HS-27A (cell line): ENCODE data around the gene CLDND1.

Experiments
- DNase-seq: peaks from one replicate; pipeline ENCODE4 v3.0.0-alpha.2; 2012; ENCODE audit warnings: low read depth, missing footprints

CLDND1 gene

GRCh38 chr3:98551754-98552153 lies 29.1 kb upstream of the CLDND1 start:
- DNase-seq, result no peak

DNA sequence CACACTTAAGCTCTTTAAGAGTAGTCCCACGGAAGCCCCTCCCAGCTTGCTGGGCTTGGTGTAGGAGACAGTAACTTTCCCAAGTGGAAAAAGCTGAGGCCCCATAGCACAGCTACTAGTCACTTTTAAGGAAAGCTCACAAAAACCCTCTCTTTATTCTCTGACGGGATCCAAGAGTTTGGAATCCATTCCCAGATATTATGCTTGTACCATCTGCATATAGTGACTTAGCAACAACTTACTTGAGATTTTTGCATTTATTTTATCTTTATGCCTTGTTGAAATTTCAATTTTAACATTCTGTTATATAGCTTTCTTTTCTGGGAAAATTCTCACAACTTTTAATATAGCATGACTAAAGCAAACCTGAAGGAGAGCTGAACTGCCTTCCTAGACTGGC lies 28.5 kb upstream of the CLDND1 start:
- no peak for DNase-seq

DNA sequence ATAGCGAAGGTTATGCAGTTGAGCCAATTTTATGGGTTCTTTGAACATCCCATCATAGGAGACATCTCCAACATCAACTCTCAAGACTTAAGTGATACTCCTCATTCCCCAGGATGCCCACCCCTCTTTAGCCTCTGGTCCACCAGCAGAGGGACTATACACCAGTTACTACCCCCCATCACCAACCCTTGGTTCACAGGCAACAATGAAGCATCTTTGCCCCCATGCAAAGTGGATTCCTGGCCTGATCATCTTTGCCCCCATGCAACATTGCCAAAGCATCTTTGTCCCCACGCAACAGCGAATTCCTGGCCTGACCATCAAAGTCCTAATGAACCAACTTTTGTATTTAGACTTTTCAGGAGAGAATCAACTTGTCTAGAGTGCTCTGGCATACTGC lies 28.1 kb upstream of the CLDND1 start:
- no peak for DNase-seq

DNA sequence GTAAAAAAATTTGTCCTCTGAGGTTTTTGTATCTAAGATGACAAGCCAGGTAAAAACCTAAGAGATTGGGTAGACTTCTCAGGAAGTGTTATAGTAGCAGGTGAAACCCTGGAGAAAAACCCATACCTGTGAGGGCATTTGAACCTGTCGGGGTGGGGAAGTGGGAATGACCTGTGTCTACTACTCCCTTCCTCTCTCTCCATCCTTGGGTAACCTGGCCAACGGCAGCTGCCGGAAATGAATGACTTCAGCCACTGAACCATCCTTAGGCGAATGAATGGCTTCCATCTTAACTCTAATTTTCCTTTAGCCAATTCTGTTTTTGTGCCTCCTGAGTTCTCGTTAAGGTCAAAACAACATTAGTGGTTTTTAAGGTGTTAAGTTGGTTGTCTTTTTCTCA lies 25.8 kb upstream of the CLDND1 start:
- no peak for DNase-seq

- DNase-seq, result no peak
These were observed 23.2 kb upstream of the CLDND1 start for GRCh38 chr3:98545940-98546339.

GRCh38 chr3:98542623-98543022 lies 19.9 kb upstream of the CLDND1 start:
- DNase-seq, result no peak

- no peak for DNase-seq
These were observed 19.0 kb upstream of the CLDND1 start for GRCh38 chr3:98541695-98542094.

GRCh38 chr3:98540346-98540745 lies 17.6 kb upstream of the CLDND1 start:
- DNase-seq, result no peak

GRCh38 chr3:98536456-98537017 lies 13.8 kb upstream of the CLDND1 start:
- no peak for DNase-seq

DNA sequence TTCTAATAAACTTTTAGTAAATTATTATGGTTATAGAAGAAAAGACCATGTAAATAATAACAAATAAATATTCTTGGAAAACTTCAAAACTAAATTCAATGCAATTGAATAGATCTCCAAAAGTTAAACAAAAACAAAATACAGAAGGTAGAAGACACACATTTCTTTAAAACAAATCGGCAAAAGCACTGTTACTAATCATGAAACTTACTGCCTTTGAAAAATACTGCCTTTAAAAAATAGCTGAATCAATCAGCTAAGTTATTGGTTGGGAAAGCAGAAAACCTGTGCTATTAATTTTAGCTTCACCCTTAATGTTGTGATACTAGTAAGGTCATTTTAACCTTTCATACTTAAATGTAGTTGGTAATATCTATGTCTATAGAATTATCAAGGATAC lies 12.0 kb upstream of the CLDND1 start:
- no peak for DNase-seq

- DNase-seq, result no peak
These were observed 11.5 kb upstream of the CLDND1 start for GRCh38 chr3:98534168-98534567.

DNA sequence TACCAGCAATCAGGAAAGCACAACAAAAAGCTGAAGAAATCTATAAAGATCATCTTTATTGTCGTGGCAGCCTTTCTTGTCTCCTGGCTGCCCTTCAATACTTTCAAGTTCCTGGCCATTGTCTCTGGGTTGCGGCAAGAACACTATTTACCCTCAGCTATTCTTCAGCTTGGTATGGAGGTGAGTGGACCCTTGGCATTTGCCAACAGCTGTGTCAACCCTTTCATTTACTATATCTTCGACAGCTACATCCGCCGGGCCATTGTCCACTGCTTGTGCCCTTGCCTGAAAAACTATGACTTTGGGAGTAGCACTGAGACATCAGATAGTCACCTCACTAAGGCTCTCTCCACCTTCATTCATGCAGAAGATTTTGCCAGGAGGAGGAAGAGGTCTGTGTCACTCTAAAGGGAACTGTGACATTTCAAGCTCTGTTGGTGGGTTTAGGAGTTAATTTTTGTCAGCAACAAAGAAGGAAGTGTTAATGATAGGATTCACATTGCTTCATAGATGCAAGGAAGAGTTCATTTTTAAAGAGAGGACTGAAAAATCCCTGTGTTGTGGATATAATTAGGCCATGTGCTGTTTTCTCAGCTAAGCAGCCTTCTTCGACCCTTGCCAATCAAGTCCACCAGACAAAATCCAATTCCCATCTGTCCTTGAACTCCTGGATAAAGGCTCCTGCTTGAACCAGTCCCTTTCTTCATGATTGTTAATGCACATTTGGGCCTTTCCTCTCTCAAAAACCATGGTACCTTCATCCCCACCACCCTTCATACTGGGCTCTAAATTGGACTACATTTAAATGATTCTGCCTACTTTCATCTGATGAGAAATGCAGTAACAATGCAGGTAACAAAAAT lies 10.2 kb upstream of the CLDND1 start:
- no peak for DNase-seq

DNA sequence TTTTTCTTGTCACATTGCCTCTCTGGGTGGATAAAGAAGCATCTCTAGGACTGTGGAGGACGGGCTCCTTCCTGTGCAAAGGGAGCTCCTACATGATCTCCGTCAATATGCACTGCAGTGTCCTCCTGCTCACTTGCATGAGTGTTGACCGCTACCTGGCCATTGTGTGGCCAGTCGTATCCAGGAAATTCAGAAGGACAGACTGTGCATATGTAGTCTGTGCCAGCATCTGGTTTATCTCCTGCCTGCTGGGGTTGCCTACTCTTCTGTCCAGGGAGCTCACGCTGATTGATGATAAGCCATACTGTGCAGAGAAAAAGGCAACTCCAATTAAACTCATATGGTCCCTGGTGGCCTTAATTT lies 9.6 kb upstream of the CLDND1 start:
- DNase-seq, result no peak

DNA sequence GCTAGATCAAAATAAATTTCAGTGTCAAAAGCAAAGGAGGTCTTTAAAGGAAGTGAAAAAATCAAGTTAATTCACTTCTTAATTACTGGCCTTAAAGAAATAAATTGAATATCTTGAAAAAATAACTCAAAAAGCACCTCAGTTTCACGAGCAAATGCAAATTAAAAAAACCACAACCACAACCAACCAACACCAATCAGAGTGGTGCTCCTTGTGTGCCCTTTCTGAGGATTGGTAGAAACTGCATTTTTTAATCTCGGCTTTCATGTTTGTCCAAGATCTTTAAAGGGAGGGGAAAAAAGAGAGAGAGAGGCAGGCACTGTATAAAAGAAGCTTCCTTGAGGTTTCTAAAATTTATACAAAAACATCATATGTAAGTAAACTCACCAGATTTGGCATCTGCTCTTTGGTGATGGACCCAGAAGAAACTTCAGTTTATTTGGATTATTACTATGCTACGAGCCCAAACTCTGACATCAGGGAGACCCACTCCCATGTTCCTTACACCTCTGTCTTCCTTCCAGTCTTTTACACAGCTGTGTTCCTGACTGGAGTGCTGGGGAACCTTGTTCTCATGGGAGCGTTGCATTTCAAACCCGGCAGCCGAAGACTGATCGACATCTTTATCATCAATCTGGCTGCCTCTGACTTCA lies 9.0 kb upstream of the CLDND1 start, which contains the start of gene GPR15:
GPR15 (plus strand) TSS at position 357 of the 653 bp plus-strand sequence; CDS start at position 413, 56 bp downstream.
- DNase-seq, result no peak

DNA sequence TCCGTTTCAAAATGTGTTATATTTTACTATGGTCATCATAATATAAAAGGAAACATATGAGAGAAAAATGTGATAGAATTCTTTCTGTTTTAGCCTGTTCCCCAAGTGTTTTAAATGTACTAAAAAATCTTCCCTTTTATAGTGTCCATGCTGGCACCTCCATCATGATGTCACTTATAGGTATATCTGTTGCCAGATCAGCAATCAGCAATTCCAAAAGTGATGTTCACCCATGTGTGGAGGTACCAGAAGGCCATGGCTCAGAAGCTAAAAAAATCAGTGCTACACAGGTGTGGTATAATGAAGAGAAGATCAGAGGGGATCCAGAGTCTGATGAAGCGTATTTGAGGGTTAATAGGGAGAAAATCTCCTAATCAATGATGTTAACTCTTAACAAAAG lies 8.0 kb upstream of the CLDND1 start:
- no peak for DNase-seq

GRCh38 chr3:98529856-98530459 lies 7.3 kb upstream of the CLDND1 start:
- no peak for DNase-seq

DNA sequence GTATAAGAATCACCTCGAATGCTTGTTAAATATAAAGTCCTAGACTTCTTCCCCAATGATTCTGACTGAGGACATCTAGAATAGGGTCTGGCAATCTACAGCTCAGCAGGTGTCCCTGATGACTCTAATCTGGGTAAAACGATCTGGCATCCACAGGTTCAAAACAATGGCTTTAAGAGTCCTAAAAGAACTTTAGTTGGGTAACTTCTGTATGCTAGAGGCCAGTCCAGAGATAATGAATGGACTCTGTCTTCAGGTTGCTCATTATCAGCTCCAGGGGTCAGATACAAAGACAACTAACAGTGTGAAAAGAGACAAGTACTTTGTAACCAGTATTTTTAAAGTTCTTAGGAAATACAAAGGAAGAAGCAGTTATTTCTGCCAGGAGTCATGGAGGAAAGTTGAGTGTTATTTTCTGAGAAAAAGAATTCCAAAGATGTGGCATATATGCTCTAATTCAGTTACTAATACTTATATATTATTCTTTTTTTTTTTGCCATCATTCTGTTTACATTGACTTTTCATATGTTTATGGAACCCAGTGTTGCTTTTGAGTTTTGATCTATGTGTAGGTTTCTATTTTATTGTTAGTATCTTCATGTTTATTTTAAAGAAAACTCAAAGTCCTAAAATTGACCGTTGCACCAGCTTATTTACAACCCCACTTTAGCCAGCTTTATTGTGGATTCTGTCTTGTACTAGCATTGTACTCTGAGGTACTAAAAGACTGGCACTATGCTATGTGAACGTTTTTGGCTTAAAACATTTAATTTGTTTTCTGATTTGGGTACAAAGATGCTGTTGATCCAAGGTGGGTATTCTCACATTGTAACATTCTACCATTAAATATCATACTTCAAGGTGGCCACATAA lies 6.0 kb upstream of the CLDND1 start:
- DNase-seq, result no peak

DNA sequence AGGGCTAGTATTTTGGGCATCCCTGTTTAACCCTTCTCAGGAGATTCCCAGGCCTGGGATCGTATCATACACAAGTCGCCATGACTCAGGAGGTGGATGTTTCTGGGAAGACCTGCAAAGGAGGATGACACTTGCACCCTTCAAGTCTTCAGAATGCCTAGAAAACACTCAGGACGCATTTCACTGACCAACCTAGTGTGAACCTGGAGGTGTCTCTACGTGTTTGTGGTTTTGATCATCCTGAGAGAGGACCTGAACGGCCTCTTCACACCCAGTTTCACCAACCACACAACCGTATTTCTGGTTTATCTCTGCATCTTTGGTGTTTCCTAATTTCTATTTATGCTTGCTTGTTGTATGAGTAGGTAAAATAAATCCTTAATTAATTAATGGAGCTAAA lies 2.8 kb upstream of the CLDND1 start:
- DNase-seq, result no peak

- peak; percentile 64 for DNase-seq
These were observed 682 bp downstream of the CLDND1 start for GRCh38 chr3:98521897-98522543.

GRCh38 chr3:98519351-98519750 lies 3.4 kb downstream of the CLDND1 start:
- no peak for DNase-seq

GRCh38 chr3:98518816-98519215 lies 3.9 kb downstream of the CLDND1 start:
- no peak for DNase-seq
